ENCODE results near the gene NPC2. TPM values are rescaled to one million over a fixed set of nuclear protein-coding genes. Genes with fewer than 3 reads are reported as not detected.
A peak's percentile ranks its signal among the peaks of the same experiment; 100 is the strongest.

NPC2 gene
- total RNA-seq, 1 donor from 2014 or later: 246 TPM

DNA sequence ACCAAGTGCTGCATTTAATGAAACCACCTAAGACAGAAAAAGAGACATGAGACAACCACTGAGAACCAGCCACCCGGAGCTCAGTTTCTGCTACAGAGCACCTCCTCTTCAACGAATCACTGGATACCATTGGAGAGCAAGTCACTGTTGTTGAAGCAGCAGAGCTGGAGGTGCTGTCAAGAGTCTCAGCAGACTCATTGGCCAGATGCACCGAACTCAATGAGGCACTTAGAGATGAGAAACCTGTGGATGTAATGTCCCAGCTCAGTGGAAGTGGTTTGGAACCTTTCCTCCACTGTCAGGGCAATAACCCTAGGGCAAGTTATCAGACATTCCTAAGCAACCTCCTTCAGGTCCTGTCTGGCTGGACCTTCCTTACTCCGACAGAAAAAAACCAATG is 13.1 kb downstream of the NPC2 start:
- Mint-ChIP-seq H3K27me3 (ENCODE audit: unreplicated experiment) (no peaks in the 10 kb centered on the region), H3K36me3 (ENCODE audit: low read depth, unreplicated experiment) (peaks cover 18% of the 10 kb centered on the region), H3K4me1 (ENCODE audit: unreplicated experiment) (peaks cover 13% of the 10 kb centered on the region), H3K27ac (ENCODE audit: unreplicated experiment) (no peak overlapping the region), H3K9me3 (ENCODE audit: unreplicated experiment) (no peaks in the 10 kb centered on the region), H3K4me3 (ENCODE audit: unreplicated experiment) (no peak overlapping the region)
- TF ChIP-seq, protein P1, sequence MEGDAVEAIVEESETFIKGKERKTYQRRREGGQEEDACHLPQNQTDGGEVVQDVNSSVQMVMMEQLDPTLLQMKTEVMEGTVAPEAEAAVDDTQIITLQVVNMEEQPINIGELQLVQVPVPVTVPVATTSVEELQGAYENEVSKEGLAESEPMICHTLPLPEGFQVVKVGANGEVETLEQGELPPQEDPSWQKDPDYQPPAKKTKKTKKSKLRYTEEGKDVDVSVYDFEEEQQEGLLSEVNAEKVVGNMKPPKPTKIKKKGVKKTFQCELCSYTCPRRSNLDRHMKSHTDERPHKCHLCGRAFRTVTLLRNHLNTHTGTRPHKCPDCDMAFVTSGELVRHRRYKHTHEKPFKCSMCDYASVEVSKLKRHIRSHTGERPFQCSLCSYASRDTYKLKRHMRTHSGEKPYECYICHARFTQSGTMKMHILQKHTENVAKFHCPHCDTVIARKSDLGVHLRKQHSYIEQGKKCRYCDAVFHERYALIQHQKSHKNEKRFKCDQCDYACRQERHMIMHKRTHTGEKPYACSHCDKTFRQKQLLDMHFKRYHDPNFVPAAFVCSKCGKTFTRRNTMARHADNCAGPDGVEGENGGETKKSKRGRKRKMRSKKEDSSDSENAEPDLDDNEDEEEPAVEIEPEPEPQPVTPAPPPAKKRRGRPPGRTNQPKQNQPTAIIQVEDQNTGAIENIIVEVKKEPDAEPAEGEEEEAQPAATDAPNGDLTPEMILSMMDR (IDR thresholded peaks at IDR 0.05; ENCODE audit: unreplicated experiment): no peak
- no peak for DNase-seq (ENCODE audit: low spot score)

DNA sequence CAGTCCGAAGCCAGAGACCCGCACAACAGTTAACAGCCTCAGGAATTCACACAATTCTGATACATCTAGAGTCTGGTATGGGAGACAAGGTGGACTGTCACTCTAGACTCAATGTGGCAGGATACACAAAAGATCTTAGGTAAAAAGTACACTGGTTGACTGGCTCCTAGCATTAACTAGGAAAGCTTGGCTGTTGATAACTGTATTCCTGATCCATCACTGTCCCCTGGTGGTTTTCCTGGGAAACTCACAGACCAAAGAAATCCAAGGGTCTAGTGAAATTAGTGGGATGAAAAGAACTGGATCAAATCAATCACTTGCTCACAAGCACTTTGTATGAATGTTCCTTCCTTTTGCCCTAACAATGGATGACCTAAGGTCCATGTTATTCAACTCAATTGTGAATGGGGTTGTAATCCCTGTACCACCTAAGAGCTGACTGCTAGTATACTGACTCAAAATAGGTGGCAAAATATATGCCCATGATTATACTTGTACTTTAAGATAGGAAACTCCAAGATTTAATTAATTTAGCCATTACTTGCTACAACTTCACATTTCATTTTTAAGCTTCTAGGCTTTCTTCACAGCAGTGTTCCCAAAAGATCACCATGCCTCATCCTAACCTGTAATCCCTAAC is 14.0 kb downstream of the NPC2 start:
- DNase-seq (ENCODE audit: low spot score): peak; percentile 44
- H3K9me3 Mint-ChIP-seq (ENCODE audit: unreplicated experiment): no peaks in the 10 kb centered on the region
- H3K4me3 Mint-ChIP-seq (ENCODE audit: unreplicated experiment): no peak overlapping the region
- peaks cover 13% of the 10 kb centered on the region for H3K4me1 Mint-ChIP-seq (ENCODE audit: unreplicated experiment)
- no peaks in the 10 kb centered on the region for H3K27me3 Mint-ChIP-seq (ENCODE audit: unreplicated experiment)
- peaks cover 18% of the 10 kb centered on the region for H3K36me3 Mint-ChIP-seq (ENCODE audit: low read depth, unreplicated experiment)
- TF ChIP-seq, protein P1 (IDR thresholded peaks at IDR 0.05; ENCODE audit: unreplicated experiment): peak; percentile 89
- H3K27ac Mint-ChIP-seq (ENCODE audit: unreplicated experiment): peak overlapping the region; percentile 11

DNA sequence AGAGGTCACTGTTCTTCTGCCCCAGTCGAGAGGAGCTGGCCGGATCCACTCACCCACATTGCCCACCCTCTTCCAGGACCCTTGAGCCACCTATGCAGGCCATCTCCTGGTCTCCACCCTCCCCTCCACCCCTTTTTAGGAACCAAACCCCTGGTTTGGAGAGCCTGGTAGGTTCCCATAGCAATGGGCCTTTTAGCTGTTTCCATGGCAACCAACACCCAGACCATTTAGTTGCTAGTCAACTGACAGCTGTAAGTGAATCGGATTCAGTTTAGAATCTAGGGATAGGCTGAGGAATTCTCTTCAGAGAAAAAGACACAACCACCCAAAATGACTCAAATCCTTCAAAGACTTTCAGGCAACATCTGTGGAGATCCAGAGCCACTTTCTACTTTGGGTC is 16.5 kb downstream of the NPC2 start:
- Mint-ChIP-seq H3K36me3 (ENCODE audit: low read depth, unreplicated experiment) (peaks cover 30% of the 10 kb centered on the region), H3K27me3 (ENCODE audit: unreplicated experiment) (no peaks in the 10 kb centered on the region), H3K4me3 (ENCODE audit: unreplicated experiment) (no peak overlapping the region), H3K4me1 (ENCODE audit: unreplicated experiment) (peaks cover 13% of the 10 kb centered on the region), H3K27ac (ENCODE audit: unreplicated experiment) (no peak overlapping the region), H3K9me3 (ENCODE audit: unreplicated experiment) (no peaks in the 10 kb centered on the region)
- TF ChIP-seq, protein P1 (IDR thresholded peaks at IDR 0.05; ENCODE audit: unreplicated experiment): no peak
- DNase-seq (ENCODE audit: low spot score): no peak

DNA sequence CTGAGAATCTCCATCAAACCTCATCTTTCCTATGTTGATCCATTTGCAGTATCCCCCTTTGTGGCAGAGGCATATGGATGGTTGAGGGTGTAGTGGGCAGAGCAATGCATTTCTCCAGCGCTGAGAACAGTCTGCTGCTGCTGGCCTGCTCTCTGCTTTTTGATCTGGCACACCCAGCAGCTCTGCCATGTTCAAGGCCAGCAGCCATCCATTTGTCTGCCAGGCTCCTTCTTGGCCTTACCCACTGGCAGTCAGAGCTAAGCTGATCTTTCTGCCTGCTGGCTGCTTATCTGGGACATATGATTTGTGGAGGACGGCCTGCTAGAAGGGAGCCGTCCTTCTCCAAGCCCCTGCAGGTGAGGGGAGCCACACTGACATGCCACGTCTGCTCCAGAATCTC is 17.0 kb downstream of the NPC2 start:
- peaks cover 30% of the 10 kb centered on the region for H3K36me3 Mint-ChIP-seq (ENCODE audit: low read depth, unreplicated experiment)
- no peaks in the 10 kb centered on the region for H3K9me3 Mint-ChIP-seq (ENCODE audit: unreplicated experiment)
- H3K4me1 Mint-ChIP-seq (ENCODE audit: unreplicated experiment): peaks cover 13% of the 10 kb centered on the region
- no peak overlapping the region for H3K4me3 Mint-ChIP-seq (ENCODE audit: unreplicated experiment)
- no peaks in the 10 kb centered on the region for H3K27me3 Mint-ChIP-seq (ENCODE audit: unreplicated experiment)
- H3K27ac Mint-ChIP-seq (ENCODE audit: unreplicated experiment): no peak overlapping the region
- TF ChIP-seq, protein P1 (IDR thresholded peaks at IDR 0.05; ENCODE audit: unreplicated experiment): no peak
- DNase-seq (ENCODE audit: low spot score): no peak

DNA sequence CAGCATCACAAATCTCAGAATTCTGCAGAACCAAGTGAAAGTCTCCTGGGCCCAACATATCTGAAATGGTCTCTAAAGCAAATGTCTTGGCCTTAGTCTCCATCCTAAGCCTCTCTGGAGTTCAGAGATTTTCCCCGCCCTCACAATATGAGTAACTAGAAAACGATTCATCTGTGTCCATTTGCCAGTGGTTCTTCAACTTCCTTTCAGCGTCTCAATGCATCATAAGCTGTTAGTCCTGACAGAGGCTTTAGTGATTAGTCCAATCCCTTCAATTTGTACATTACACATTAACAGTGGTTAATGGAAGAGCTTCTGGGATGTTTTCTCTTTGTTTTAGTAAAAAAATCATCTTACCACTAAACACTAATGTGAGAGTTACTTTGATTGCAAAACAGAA is 17.4 kb downstream of the NPC2 start:
- Mint-ChIP-seq H3K4me1 (ENCODE audit: unreplicated experiment) (peaks cover 15% of the 10 kb centered on the region), H3K27ac (ENCODE audit: unreplicated experiment) (no peak overlapping the region), H3K4me3 (ENCODE audit: unreplicated experiment) (no peak overlapping the region), H3K27me3 (ENCODE audit: unreplicated experiment) (no peaks in the 10 kb centered on the region), H3K36me3 (ENCODE audit: low read depth, unreplicated experiment) (peaks cover 29% of the 10 kb centered on the region), H3K9me3 (ENCODE audit: unreplicated experiment) (no peaks in the 10 kb centered on the region)
- TF ChIP-seq, protein P1 (IDR thresholded peaks at IDR 0.05; ENCODE audit: unreplicated experiment): no peak
- no peak for DNase-seq (ENCODE audit: low spot score)

All from endothelial cell (in vitro differentiated cells).